GM12865 (cell line): ENCODE data around the gene AHDC1.
"Not testable (repeated sequence)": the region's sequence is repeated elsewhere in the genome, so short reads cannot be mapped to it uniquely, and the experiment has no call there.

Experiments
- DNase-seq: peaks from one replicate; pipeline ENCODE4 v3.0.0; 2010; ENCODE audit warnings: low read depth
- H3K4me3 ChIP-seq: 2 replicates; pipeline ENCODE4 v1.5.1; 2011; ENCODE audit warnings: mild to moderate bottlenecking, low read depth, low read length, control low read depth
- TF ChIP-seq, protein P1 (sequence below): IDR thresholded peaks from 2 replicates; pipeline ENCODE4 v1.5.1; 2011; ENCODE audit warnings: low read length, control low read depth, low read depth, inconsistent platforms; ENCODE audit not compliant: insufficient read depth; ENCODE audit errors: missing control alignments

The AHDC1 gene

DNA sequence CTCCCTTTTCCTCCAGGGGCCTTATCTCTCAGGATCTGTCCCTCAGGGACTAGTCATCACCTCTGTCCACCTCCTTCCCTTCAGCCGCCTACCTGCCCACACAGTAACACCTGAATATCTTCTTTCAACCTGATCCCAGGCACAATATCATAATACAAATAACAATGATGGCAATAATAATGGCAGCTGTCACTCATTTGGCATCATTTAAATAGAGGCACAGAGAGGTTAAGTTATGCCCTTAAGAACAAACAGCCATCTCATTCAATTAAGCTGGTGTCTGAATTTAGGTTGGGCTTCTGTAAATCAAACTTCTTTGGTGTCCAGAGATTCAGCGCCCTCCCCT is 47.5 kb downstream of the AHDC1 start:
- no peak overlapping the region for H3K4me3 ChIP-seq
- TF ChIP-seq, protein P1, sequence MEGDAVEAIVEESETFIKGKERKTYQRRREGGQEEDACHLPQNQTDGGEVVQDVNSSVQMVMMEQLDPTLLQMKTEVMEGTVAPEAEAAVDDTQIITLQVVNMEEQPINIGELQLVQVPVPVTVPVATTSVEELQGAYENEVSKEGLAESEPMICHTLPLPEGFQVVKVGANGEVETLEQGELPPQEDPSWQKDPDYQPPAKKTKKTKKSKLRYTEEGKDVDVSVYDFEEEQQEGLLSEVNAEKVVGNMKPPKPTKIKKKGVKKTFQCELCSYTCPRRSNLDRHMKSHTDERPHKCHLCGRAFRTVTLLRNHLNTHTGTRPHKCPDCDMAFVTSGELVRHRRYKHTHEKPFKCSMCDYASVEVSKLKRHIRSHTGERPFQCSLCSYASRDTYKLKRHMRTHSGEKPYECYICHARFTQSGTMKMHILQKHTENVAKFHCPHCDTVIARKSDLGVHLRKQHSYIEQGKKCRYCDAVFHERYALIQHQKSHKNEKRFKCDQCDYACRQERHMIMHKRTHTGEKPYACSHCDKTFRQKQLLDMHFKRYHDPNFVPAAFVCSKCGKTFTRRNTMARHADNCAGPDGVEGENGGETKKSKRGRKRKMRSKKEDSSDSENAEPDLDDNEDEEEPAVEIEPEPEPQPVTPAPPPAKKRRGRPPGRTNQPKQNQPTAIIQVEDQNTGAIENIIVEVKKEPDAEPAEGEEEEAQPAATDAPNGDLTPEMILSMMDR, result no peak
- DNase-seq, result no peak

DNA sequence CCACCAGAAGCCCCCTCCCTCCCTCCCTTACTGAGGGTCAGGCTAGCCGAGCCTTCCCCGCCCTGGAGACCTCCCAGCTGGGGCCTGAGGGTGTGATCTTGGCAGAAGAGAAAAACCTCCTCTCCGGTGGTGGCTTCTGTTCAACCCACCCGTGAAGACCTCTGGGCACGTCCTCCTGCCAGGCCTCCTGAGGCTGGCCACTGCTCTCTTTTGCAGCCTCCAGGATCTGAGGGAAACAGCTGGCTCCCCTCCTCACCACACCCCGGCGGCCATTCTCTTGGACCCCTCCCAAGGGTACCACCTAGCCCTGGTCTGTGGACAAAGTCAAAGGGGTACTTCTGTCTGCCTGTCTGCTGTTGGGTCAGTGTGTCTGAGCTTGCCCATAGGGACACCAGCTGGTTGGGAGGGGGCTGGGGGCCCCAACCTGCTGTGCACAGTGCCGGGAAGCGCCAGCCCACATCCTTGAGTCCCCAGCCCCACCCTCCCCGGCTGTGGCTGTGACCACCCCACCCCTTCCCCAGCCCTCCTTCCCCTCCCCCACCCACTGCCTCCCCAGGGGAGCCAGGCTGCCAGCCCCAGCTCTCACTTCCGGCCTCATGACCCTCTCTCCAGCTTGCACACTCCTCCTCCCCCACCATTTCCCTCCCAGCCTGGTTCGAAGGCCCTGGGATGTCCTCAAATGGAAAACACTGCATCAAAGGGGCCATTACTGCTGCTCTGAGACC is 48.1 kb downstream of the AHDC1 start:
- no peak overlapping the region for H3K4me3 ChIP-seq
- TF ChIP-seq, protein P1, result no peak
- peak; percentile 56 for DNase-seq

DNA sequence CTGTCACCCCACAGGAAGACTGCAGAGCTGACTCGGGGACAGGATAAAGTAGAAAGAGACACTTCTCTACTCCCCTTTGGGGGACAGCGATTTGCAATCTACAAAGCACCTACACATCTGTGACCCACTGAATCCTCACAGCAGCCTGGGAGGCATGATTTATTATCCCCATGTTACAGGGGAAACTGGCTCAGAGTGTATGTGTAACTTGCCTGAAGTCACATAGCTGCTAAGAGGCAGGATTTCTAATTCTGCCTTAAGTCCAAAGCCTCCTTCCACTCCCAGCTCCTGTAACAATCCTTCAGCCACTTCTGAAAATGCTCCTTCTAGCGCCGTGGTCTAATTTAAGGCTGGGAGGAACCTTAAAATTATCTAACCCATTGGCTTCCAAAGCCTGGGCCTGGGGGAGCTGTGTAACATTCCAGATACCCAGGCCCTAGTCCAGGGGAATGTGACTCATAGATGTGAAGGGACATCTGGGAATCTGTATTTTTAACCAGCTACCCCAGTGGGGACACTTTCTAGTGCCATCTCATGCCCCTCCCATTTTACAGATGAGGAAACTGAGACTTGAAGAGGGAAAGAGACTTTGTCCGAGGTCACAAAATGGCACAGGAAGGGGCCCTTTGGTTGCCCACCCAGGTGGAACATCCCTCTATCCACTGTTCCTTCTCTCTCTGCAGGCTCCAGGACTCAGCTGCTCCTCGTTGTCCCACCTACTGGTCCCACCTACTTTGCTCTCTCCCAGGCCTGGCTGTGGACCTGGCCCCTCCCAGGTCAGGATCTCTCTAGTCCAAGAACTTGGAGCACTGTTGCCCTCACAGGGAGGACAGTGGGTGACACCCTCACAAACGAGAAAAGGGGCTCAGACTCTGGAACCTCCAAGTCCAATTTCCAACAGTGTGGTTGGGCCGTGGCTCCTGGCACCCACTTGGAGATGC is 48.9 kb downstream of the AHDC1 start:
- DNase-seq, result no peak
- TF ChIP-seq, protein P1, result no peak

DNA sequence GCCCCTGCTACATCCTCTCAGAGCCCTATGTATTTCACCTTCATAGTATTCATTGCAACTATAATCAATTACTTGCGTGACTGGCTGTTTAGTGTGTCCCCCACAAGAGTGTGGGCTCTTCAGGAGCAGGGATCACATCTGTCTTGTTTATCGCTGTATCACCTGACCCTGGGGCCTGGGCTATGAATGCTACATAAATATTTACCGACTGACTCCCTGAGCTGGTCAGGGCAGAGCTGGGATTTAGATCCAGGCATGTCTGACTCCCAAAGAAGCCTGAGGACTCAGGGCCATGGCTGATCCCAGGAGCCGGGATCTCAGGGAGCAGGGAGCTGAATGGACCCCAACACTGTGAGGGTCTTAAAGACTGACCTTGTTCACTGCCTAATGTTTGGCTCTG is 49.7 kb downstream of the AHDC1 start:
- TF ChIP-seq, protein P1, result no peak
- DNase-seq, result no peak
- no peak overlapping the region for H3K4me3 ChIP-seq

More for the DNA sequence above, 48.9 kb downstream of the AHDC1 start:
- H3K4me3 ChIP-seq, result no peak overlapping the region

DNA sequence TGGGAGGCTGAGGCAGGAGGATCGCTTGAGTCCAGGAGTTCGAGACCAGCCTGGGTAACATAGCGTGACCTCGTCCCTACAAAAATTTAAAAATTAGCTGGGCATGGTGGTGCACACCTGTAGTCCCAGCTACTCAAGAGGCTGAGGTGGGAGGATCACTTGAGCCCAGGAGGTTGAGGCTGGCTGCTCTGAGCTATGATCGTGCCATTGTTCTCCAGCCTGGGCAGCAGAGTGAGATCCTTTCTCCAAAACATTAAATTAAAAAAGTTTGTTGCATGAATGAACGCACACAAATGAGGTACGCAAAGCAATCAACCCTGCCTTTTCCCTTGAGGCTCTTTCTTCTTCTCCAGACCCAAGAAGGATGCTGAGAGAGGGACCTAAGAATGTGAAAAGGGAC is 50.1 kb downstream of the AHDC1 start:
- DNase-seq, result not testable (repeated sequence)

DNA sequence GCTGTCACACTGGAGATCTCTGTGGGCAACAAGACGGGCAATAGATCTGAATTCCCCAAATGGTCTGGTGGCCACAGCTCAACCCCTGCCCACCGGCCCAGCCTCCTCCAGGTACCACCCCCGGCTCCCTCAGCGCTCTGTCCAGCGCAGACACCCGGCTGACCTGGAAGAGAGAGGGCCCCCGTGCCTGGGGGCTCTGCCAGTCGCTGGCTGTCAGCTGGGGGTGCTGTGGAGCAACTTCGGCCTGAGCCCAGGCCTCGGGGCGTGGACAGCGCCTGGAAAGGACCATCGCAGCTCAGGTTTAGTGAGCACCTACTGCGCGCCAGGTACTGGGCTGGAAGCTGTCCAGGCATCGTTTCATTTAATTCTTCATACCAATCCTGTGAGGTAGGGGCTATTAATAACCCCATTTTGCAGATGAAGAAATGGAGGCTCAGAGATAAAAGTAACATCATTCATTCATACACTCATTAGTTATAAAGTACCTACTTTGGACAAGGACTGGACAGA is 51.0 kb downstream of the AHDC1 start:
- DNase-seq, result no peak
- H3K4me3 ChIP-seq, result no peak overlapping the region
- TF ChIP-seq, protein P1, result no peak

More for the DNA sequence above, 50.1 kb downstream of the AHDC1 start:
- H3K4me3 ChIP-seq, result not testable (repeated sequence)

DNA sequence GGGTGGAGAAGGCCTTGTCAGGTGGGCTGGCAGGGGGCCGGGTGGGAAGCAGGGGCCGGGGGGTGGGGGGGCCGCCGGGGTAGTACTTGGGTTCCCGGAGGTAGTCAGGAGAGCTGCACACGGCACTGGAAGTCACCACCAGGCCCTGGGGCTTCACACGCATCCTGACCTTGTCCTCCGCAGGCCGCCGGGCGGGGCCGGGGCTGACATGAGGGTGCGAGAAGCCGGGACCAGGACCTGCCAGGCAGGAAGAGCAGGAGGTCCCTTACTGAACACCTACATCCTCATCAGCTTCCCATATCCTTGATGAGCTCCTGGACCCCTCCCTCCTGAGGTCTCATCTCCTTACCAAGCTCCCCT is 52.0 kb downstream of the AHDC1 start:
- no peak overlapping the region for H3K4me3 ChIP-seq
- TF ChIP-seq, protein P1, result no peak
- DNase-seq, result no peak
